Adipose tissue (tissue), 3 donors: ENCODE data around the gene KRTAP4-4. TPM values are rescaled to one million over a fixed set of nuclear protein-coding genes. Genes with fewer than 3 reads are reported as not detected.
"Not testable (repeated sequence)": the region's sequence is repeated elsewhere in the genome, so short reads cannot be mapped to it uniquely, and the experiment has no call there.

Experiments
- H3K27ac ChIP-seq: one replicate; pipeline ENCODE4 v1.5.1; 2013; ENCODE audit warnings: low read depth, low read length
- WGBS, 3 donors: extraction: QIAGEN DNeasy Blood & Tissue Kit; methylation state at CpG; one replicate each; pipeline ENCODE4 v1.1.7; 2013; 5-methylcytosine and 5-hydroxymethylcytosine counted together
- polyA plus RNA-seq, 3 donors: library from polyadenylated mRNA; stranded (reverse); fragments of 200-250 nt; gene quantifications; one replicate each; pipeline ENCODE4 v1.2.3, GENCODE V29; 2013
- donor health status: healthy with polysubstance abuse.
- donor health status: Bipolar disorder and iron deficiency.
- donor health status: healthy.

KRTAP4-4 gene
- polyA plus RNA-seq, 3 donors = not detected

- WGBS, 3 donors = 70 to 81% (median 76%) methylated on average over 2 of the region's 2 CpGs
- H3K27ac ChIP-seq = no peak overlapping the region
Observed at GRCh38 chr17:41151525-41151924, 9.0 kb downstream of the KRTAP4-4 start.

- WGBS, 3 donors = 80 to 83% (median 83%) methylated on average over 4 of the region's 4 CpGs
- H3K27ac ChIP-seq = no peak overlapping the region
Observed at GRCh38 chr17:41150026-41150425, 10.5 kb downstream of the KRTAP4-4 start.

GRCh38 chr17:41149652-41149985, 10.9 kb downstream of the KRTAP4-4 start, which contains the start of gene KRTAP4-5:
Gene KRTAP4-5, minus strand, starts transcription at chr17:41149825. Its CDS starts 58 bp downstream, at chr17:41149767.
- WGBS, 3 donors = 56 to 66% (median 62%) methylated on average over 2 of the region's 2 CpGs
- no peak within 1 kb of the TSS for H3K27ac ChIP-seq

- H3K27ac ChIP-seq = not testable (repeated sequence)
- 62 to 80% (median 78%) methylated on average over 10 of the region's 10 CpGs for WGBS, 3 donors
Observed at GRCh38 chr17:41148971-41149651, 11.4 kb downstream of the KRTAP4-4 start.

DNA sequence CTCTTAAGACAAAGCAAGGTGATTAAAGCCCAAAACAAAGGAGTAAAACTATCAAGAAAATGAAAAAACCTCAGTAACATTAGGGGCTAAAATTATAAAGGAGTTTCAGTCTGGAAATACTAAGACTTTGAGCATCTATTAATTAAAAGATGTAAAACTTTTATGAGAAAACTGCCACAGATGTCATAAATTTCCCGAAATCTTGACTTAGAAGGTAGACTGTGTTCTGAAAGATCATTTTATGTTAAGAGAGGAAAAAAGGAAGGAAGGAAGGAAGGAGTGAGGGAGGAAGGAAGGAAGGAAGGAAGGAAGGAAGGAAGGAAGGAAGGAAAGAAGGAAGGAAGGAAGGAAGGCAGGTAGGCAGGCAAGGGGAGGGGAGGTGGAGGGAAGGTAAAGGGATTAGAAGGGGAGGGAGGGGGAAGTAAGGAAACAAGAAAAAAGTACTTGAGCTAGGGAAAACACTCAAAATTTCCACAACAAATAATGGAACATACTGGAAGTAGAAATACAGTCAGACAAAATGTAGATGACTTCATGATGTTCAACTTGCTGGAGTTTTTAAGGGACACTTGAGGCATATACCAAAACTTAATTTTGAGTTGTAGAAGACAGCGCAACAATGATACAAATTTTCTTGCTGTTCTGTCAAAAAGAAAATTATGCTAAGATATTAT, 12.9 kb downstream of the KRTAP4-4 start:
- H3K27ac ChIP-seq = no peak overlapping the region
- WGBS, 3 donors = 85 to 94% (median 93%) methylated on average over 2 of the region's 2 CpGs

DNA sequence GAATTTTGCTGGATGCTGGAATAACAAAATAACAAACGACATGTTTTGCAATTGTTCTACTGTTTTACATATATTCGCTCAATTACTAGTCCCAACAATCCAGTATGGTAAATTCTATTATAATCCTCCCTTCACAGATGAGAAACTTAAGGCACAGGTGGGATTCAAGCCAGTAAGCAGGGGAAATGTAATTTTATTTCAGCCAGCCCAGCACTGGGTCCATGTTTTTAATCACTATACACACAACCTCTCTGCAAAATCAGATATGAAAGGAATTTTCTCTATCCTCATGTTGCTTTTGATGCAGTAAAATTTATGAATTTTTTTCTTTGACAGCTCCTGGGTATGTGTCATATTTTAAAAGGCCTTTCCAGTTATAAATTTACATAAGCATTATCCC, 15.3 kb downstream of the KRTAP4-4 start:
- WGBS, 3 donors = 76 to 90% (median 86%) methylated on average over 2 of the region's 2 CpGs
- H3K27ac ChIP-seq = no peak overlapping the region

DNA sequence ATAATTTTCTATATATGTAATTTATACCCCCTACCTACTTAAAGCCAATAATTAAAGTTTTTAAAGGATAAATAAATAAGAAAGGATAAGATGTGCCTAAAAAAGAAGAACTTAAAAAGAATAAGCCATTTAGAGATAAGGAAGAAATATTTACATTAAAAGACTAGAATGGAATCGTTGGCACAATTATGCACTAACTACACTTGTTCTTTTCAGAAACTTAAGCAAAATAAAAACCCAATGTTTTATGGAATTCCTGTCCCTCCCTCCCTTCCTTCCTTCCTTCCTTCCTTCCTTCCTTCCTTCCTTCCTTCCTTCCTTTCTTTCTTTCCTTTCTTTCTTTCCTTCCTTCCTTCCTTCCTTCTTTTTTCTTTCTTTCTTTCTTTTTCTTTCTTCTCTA, 15.7 kb downstream of the KRTAP4-4 start:
- 80 to 86% (median 85%) methylated on average over 1 of the region's 1 CpG for WGBS, 3 donors

DNA sequence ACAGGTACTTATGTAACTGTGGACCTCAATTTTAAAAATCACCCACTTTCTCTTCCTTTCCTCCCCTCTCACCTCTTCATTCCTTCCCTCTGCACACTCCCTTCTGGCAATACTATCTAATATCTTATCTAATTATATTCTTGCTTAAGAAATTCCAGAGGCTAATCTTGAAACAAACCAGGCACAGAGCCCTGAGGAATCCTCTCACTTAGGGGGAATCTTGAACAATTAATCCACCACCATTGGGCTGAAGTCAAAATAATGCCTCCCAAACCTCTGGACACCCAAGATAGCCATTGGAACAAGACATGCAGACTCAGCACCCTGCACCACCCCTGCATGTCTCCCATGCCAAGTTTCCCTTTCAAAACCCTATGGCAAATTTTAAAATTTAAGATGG, 19.2 kb downstream of the KRTAP4-4 start:
- no peak overlapping the region for H3K27ac ChIP-seq

More for the DNA sequence above, 15.7 kb downstream of the KRTAP4-4 start:
- no peak overlapping the region for H3K27ac ChIP-seq

DNA sequence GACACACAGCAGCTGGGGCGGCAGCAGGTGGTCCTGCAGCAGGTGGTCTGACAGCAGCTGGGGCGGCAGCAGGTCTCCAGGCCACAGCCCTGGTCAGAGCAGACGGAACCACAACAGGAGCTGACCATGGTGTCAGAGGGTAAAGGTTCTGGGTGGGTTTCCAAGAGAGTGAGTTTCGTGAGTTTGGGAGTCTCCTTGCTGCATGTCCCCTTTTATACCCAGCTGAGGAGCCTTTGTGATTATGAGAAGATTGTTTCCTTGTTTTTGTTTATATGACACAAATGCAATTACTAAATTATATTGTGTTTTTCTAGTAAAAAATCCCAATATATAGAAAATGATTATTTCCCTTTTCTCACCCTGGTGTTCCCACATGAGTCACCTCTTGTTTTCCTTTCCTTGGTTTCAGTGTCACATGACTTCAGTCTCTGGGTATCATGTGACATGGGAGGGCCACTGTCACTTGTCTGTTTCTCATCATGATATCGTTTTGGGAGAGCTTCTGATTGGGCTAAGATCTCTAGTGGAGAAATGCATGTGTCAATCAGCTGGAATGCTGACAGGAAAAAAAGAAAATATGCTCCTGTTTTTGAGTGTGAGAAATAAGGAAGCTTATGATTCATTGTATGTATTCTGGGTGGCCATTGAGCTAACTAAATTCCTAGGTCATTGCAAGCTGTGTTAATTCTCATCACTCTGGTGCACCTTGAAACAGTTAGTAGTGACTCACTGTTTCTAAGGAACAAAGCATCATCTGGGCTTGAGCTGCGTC, 20.0 kb downstream of the KRTAP4-4 start, which contains the start of gene KRTAP4-6:
TSS of gene KRTAP4-6 (minus strand) at position 185 of the 772 bp plus-strand sequence. CDS start at position 128, 57 bp downstream.
- WGBS, 3 donors = 80 to 88% (median 83%) methylated on average over 6 of the region's 6 CpGs

GRCh38 chr17:41139865-41140264, 20.7 kb downstream of the KRTAP4-4 start:
- H3K27ac ChIP-seq = not testable (repeated sequence)
- WGBS, 3 donors = 87 to 92% (median 89%) methylated on average over 12 of the region's 12 CpGs

More for the DNA sequence above, 20.0 kb downstream of the KRTAP4-4 start, which contains the start of gene KRTAP4-6:
- H3K27ac ChIP-seq = no peak within 1 kb of the TSS

GRCh38 chr17:41133880-41134735, 26.4 kb downstream of the KRTAP4-4 start:
- WGBS, 3 donors = 52 to 59% (median 56%) methylated on average over 2 of the region's 2 CpGs
- no peak overlapping the region for H3K27ac ChIP-seq

- WGBS, 3 donors = 84 to 87% (median 86%) methylated on average over 3 of the region's 3 CpGs
- no peak overlapping the region for H3K27ac ChIP-seq
Observed at GRCh38 chr17:41131979-41132378, 28.6 kb downstream of the KRTAP4-4 start.

GRCh38 chr17:41127371-41127770, 33.2 kb downstream of the KRTAP4-4 start:
- WGBS, 3 donors = 45 to 74% (median 69%) methylated on average over 1 of the region's 1 CpG
- H3K27ac ChIP-seq = no peak overlapping the region

DNA sequence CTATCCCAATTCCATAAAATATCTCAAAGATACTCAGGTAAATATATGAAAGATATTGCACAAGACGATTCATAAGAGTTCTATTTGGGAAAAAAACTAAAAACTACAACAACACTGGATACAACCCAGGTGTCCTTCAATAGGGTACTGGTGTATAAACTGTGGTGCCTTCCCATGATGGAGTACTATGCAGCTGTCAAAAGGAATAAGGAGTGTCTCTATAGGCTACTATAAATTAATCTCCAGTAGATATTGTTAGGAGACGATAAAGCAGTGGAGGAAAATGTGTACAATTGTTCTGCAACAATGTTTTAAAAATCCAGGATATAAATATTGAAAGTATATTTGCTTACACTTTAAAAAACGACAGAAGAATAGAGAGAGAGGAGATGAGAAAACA, 34.1 kb downstream of the KRTAP4-4 start:
- 72 to 91% (median 89%) methylated on average over 3 of the region's 3 CpGs for WGBS, 3 donors
- no peak overlapping the region for H3K27ac ChIP-seq

- 69 to 96% (median 88%) methylated on average over 2 of the region's 2 CpGs for WGBS, 3 donors
- H3K27ac ChIP-seq = no peak overlapping the region
Observed at GRCh38 chr17:41125064-41125463, 35.5 kb downstream of the KRTAP4-4 start.

DNA sequence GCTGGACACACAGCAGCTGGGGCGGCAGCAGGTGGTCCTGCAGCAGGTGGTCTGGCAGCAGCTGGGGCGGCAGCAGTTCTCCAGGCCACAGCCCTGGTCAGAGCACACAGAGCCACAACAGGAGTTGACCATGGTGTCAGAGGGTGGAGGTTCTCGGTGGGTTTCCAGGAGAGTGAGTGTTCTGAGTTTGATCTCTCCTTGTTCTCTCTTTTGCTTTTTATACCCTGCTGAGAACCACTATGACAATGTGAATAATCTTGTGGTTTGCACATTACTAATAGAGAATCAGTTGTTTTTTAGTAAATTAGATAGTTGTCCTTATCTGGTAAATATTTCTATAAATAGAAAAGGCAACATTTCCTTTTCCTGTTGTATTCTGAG, 36.6 kb downstream of the KRTAP4-4 start, which contains the start of gene KRTAP4-12:
TSS of gene KRTAP4-12 (minus strand) at position 192 of the 381 bp plus-strand sequence. CDS start at position 132, 60 bp downstream.
- not testable (repeated sequence) for H3K27ac ChIP-seq
- 63 to 82% (median 75%) methylated on average over 3 of the region's 3 CpGs for WGBS, 3 donors

GRCh38 chr17:41123292-41123990, 37.1 kb downstream of the KRTAP4-4 start:
- WGBS, 3 donors = 63 to 82% (median 80%) methylated on average over 8 to 12 of the region's 12 CpGs

GRCh38 chr17:41121742-41122141, 38.8 kb downstream of the KRTAP4-4 start:
- 75 to 95% (median 85%) methylated on average over 2 of the region's 2 CpGs for WGBS, 3 donors
- no peak overlapping the region for H3K27ac ChIP-seq

More at GRCh38 chr17:41123292-41123990, 37.1 kb downstream of the KRTAP4-4 start:
- not testable (repeated sequence) for H3K27ac ChIP-seq
